Activated CD4-positive, alpha-beta T cell treated with anti-CD3 and anti-CD28 coated beads for 4 hours (primary cell): ENCODE results near the gene LUC7L.
A peak's percentile ranks its signal among the peaks of the same experiment; 100 is the strongest.
"Not testable (repeated sequence)": the region's sequence is repeated elsewhere in the genome, so short reads cannot be mapped to it uniquely, and the experiment has no call there.

Experiments used
- DNase-seq, 2 donors: peaks; one replicate each; pipeline ENCODE4 v3.0.0-alpha.2; 2020

LUC7L gene

DNA sequence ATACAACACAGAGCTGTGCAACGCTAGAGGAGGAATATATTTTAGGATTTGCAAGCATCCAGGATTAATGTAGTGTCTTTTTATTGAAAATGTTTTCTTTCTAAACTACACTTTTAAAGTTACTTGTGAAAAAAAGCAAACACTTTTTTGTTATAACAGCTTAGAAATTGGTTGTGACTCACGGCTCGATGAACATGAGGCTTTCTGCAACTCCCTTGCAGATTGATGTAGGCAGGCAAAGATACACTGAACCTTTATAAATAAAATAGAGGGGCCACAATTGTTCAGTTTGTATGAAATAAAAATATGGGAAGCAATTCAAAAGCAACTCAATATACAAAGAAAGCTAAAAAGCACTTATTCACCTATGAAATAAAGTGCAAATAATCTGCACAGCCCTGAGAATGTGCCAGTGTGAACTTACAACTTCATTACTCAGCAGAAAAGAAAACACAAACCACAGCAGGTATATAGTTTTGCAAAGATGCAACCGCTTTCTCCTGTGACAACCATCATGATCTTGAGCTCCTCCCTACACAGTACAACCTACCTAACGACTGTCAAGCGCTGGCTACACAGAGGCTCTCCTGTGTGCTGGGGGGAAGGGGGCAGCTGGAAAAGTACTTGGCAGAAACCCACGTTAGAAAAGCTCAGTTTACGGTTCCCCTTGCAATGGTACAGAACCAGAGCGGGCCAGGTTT lies 948 bp downstream of the LUC7L start:
- no peak for DNase-seq

- no peak for DNase-seq
Observed at GRCh38 chr16:220021-220420, 9.2 kb downstream of the LUC7L start.

DNA sequence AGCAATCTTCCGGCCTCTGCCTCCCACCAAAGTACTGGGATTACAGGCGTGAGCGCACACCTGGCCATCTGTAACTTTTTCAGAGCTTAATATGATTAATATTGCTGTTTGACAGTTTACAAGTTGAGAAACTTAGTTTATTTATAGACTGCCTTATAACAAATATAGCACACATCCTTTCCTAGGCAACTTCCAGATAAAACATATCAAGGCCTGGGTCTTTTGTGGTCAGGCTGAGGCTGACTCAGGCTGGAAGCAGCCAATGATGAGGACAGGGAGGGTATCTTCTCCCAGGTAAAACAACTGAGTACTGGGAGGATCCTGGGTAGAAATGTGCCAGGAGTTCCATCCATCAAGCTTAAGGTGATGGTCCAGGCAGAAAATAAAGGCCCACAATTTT lies 16.2 kb downstream of the LUC7L start:
- DNase-seq = no peak

- DNase-seq = not testable (repeated sequence)
Observed at GRCh38 chr16:211631-212180, 17.5 kb downstream of the LUC7L start.

- not testable (repeated sequence) for DNase-seq
Observed at GRCh38 chr16:209359-209758, 19.9 kb downstream of the LUC7L start.

GRCh38 chr16:204046-204445 lies 25.2 kb downstream of the LUC7L start:
- not testable (repeated sequence) for DNase-seq

DNA sequence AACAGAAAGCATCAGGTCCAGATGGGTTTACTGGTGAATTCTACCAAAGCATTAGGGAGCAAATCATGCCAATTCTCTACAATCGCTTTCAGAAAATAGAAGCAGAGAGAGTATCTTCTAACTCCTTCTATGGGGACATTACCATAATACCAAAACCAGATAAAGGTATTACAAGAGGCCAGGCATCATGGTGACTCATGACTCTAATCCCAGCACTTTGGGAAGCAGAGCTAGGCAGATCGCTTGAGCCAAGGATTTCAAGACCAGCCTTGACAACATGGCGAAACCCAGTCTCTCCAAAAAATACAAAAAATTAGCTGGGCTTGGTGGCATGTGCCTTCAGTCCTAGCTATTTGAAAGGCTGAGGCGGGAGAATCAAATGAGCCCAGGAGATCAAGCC lies 26.0 kb downstream of the LUC7L start:
- DNase-seq = no peak

DNA sequence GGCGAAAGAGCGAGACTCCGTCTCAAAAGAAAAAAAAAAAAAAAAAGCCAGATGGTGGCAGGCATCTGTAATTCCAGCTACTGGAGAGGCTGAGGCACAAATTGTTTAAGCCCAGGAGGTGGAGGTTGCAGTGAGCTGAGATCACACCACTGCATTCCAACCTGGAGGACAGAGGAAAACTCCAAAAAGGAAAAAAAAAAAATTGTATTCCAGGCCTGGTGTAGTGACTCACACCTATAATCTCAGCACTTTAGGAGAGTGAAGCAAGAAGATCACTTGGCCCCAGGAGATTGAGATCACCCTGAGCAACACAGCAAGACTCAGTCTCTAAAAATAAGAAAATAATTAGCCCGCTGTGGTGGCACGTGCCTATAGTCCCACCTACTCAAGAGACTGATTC lies 28.9 kb downstream of the LUC7L start:
- DNase-seq = no peak

GRCh38 chr16:194516-194915 lies 34.7 kb downstream of the LUC7L start:
- DNase-seq = no peak

- no peak for DNase-seq
Observed at GRCh38 chr16:193441-193840, 35.8 kb downstream of the LUC7L start.

GRCh38 chr16:192686-193085 lies 36.6 kb downstream of the LUC7L start:
- no peak for DNase-seq

DNA sequence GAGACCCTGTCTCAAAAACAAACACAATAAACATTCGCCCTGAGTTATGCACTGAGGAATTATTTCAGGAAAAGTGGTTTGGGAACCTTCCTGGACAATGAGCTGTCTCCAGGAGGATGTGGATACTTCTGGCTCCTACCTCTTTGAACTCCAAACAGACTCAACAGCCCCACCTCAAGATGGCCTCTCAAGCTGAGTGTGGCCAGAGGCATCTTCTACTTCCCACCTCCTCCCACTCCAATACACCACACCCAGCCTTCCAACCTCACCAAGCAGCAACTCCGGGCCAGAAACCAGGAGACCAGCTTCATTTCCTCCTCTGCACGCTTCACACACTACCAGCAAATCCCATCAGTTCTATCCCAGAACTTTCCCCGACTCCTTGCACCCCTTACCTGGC lies 37.4 kb downstream of the LUC7L start:
- DNase-seq = no peak

- no peak for DNase-seq
Observed at GRCh38 chr16:189604-190186, 39.6 kb downstream of the LUC7L start.

DNA sequence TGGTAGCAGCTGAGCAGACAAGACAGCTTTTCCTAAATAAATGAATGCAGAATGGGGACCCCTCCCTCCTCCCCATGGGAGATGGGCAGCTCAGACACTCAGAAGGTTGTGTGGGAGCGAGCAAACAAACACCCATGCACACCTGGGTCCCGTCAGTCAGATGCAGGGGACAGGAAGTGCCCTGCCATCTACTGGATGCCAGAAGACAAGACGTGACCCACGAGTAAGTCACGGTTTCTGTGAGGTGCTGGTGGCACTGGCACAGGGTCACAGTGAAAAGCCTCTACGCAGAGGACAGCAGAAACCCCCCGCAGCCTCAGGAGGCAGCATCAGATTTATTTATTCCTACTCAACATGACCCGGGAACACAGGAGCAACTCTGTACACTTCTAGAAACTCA lies 40.6 kb downstream of the LUC7L start:
- DNase-seq = no peak

- no peak for DNase-seq
Observed at GRCh38 chr16:187330-187729, 41.9 kb downstream of the LUC7L start.

DNA sequence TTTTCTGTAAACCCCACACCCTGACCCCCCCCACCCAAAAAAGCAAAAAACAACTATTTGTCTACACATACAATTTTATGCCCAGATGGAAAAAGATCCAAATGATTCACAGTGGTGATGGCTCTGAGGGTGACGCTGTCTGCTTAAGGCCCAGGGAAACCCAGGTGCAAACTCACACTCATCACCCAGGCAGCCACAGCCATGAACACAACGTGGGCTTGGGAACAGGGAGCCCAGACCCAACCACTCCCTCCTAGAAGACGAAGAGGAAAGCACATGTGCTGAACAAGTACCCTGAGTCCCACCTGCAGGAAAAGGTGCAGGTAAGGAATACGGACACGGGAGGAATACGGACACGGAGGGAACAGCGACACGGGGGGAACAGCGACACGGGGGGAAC lies 43.6 kb downstream of the LUC7L start:
- DNase-seq = no peak

- no peak for DNase-seq
Observed at GRCh38 chr16:185213-185612, 44.0 kb downstream of the LUC7L start.

DNA sequence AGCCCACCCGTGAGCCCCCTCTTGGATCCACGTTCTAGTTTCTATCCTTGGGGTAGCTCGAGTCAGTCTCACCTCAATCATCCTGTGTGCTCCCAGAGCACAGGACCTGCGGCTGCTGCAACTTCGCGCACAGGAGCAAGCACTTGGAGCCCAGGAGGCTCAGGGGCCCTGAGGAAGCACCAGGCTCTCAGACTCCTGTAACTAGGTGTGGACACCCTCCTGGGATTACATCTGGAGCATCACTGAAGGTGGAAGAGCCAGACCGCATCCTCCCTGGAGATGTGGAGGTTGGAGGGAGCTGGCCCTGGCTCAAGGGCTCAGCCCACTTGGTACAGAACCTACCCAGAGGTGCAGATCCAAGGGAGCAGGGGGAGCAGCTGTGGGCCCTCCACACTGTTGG lies 46.2 kb downstream of the LUC7L start:
- DNase-seq = no peak

DNA sequence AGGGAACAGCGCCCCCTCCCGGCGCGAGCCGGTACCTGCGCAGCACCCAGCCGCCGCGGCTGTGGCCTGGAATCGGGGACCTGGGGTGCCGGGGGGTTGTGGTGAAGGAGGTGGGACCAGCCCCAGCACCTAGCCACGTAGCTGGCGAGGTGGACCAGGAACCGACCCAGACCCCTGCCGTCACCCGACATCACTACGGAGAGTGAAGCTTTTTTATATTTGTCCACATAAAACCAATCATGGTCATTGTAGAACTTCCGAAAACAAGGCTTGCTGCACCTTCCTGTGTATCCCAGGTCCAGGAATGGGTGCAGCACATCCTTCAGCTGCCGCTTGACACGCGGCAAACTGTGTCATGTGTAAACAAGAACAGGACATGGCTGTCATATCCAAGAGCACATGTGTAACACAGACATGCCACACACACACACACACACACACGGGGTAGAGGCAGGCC lies 47.7 kb downstream of the LUC7L start:
- no peak for DNase-seq

GRCh38 chr16:180681-181564 lies 48.3 kb downstream of the LUC7L start:
- peak; percentile 78 to 82 for DNase-seq

GRCh38 chr16:180101-180675 lies 49.1 kb downstream of the LUC7L start, which contains the start of gene HBQ1:
Gene HBQ1, plus strand, starts transcription at chr16:180459. Its CDS starts 28 bp downstream, at chr16:180487.
- DNase-seq = peak; percentile 12 to 21

GRCh38 chr16:179211-180092 lies 49.8 kb downstream of the LUC7L start:
- no peak for DNase-seq
